ENCODE measurements around the gene CHD2.

Gene CHD2

GRCh38 chr15:93066834-93067648 lies 166.9 kb downstream of the CHD2 start:
- Histone ChIP-seq H3K36me3 (ENCODE audit: control insufficient read depth, low read length) (no peaks in the 10 kb centered on the region), H3K4me2 (ENCODE audit: low read length) (no peak overlapping the region), H3K27me3 (ENCODE audit: control insufficient read depth, low read length) (peaks cover 12% of the 10 kb centered on the region), H3K9me2 (replicated peaks; ENCODE audit: control insufficient read depth, low read length) (no peaks in the 10 kb centered on the region), H3K4me3 (ENCODE audit: low read length) (no peak overlapping the region), H3K4me1 (ENCODE audit: control insufficient read depth, low read length) (no peaks in the 10 kb centered on the region), H3K79me2 (ENCODE audit: control insufficient read depth, low read length) (no peaks in the 10 kb centered on the region), H3F3A (ENCODE audit: control insufficient read depth, insufficient read depth) (no peaks in the 10 kb centered on the region), H4K20me1 (ENCODE audit: control insufficient read depth, insufficient read depth, low read depth, low read length) (no peaks in the 10 kb centered on the region), H3K27ac (ENCODE audit: low read depth, low read length) (no peak overlapping the region), H3K9me3 (ENCODE audit: control insufficient read depth, insufficient read depth, low read length) (no peaks in the 10 kb centered on the region)
- TF ChIP-seq, protein P1, sequence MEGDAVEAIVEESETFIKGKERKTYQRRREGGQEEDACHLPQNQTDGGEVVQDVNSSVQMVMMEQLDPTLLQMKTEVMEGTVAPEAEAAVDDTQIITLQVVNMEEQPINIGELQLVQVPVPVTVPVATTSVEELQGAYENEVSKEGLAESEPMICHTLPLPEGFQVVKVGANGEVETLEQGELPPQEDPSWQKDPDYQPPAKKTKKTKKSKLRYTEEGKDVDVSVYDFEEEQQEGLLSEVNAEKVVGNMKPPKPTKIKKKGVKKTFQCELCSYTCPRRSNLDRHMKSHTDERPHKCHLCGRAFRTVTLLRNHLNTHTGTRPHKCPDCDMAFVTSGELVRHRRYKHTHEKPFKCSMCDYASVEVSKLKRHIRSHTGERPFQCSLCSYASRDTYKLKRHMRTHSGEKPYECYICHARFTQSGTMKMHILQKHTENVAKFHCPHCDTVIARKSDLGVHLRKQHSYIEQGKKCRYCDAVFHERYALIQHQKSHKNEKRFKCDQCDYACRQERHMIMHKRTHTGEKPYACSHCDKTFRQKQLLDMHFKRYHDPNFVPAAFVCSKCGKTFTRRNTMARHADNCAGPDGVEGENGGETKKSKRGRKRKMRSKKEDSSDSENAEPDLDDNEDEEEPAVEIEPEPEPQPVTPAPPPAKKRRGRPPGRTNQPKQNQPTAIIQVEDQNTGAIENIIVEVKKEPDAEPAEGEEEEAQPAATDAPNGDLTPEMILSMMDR (IDR thresholded peaks at IDR 0.05; ENCODE audit: low read depth, low read length, poor library complexity, severe bottlenecking), result no peak
- TF ChIP-seq EZH2phosphoT487 (IDR thresholded peaks at IDR 0.05; ENCODE audit: borderline replicate concordance, low read length), result no peak

DNA sequence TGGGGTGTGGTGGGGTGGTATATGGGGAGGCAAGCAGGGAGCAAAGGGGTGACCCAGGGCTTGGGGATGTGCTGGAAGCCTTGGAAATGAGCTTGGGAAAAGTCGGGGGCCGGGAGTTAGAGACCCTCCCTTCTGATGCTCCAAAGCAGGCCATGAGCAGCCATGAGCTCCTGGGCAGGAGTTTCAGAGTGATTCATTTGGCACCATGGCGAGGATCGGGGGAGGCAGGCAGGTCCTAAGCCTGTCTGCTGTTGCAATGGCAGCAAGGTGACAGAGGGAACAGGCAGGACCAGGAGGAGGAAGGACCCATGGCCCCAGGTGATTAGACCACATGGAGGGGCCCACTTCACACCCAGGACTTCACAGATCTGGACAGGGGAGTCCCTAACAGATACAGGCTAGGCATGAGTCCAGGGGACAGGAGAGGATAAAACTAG lies 167.5 kb downstream of the CHD2 start:
- Histone ChIP-seq H3K4me3 (ENCODE audit: low read length) (no peak overlapping the region), H3K27ac (ENCODE audit: low read depth, low read length) (no peak overlapping the region), H3F3A (ENCODE audit: control insufficient read depth, insufficient read depth) (no peaks in the 10 kb centered on the region), H4K20me1 (ENCODE audit: control insufficient read depth, insufficient read depth, low read depth, low read length) (no peaks in the 10 kb centered on the region), H3K4me2 (ENCODE audit: low read length) (no peak overlapping the region), H3K27me3 (ENCODE audit: control insufficient read depth, low read length) (peaks cover 18% of the 10 kb centered on the region), H3K4me1 (ENCODE audit: control insufficient read depth, low read length) (no peaks in the 10 kb centered on the region), H3K36me3 (ENCODE audit: control insufficient read depth, low read length) (no peaks in the 10 kb centered on the region), H3K9me3 (ENCODE audit: control insufficient read depth, insufficient read depth, low read length) (no peaks in the 10 kb centered on the region), H3K9me2 (replicated peaks; ENCODE audit: control insufficient read depth, low read length) (no peaks in the 10 kb centered on the region), H3K79me2 (ENCODE audit: control insufficient read depth, low read length) (no peaks in the 10 kb centered on the region)
- TF ChIP-seq, protein P1 (IDR thresholded peaks at IDR 0.05; ENCODE audit: low read depth, low read length, poor library complexity, severe bottlenecking), result no peak
- TF ChIP-seq EZH2phosphoT487 (IDR thresholded peaks at IDR 0.05; ENCODE audit: borderline replicate concordance, low read length), result no peak

GRCh38 chr15:93068581-93069199 lies 168.6 kb downstream of the CHD2 start:
- Histone ChIP-seq H3K27ac (ENCODE audit: low read depth, low read length) (no peak overlapping the region), H3K9me2 (replicated peaks; ENCODE audit: control insufficient read depth, low read length) (no peaks in the 10 kb centered on the region), H3K79me2 (ENCODE audit: control insufficient read depth, low read length) (no peaks in the 10 kb centered on the region), H3K4me2 (ENCODE audit: low read length) (no peak overlapping the region), H3K4me3 (ENCODE audit: low read length) (no peak overlapping the region), H3K9me3 (ENCODE audit: control insufficient read depth, insufficient read depth, low read length) (no peaks in the 10 kb centered on the region), H3F3A (ENCODE audit: control insufficient read depth, insufficient read depth) (no peaks in the 10 kb centered on the region), H4K20me1 (ENCODE audit: control insufficient read depth, insufficient read depth, low read depth, low read length) (no peaks in the 10 kb centered on the region), H3K36me3 (ENCODE audit: control insufficient read depth, low read length) (no peaks in the 10 kb centered on the region), H3K4me1 (ENCODE audit: control insufficient read depth, low read length) (no peaks in the 10 kb centered on the region), H3K27me3 (ENCODE audit: control insufficient read depth, low read length) (peaks cover 24% of the 10 kb centered on the region)
- TF ChIP-seq, protein P1 (IDR thresholded peaks at IDR 0.05; ENCODE audit: low read depth, low read length, poor library complexity, severe bottlenecking), result no peak
- no peak for TF ChIP-seq EZH2phosphoT487 (IDR thresholded peaks at IDR 0.05; ENCODE audit: borderline replicate concordance, low read length)
